GM12872 (cell line): ENCODE data around the gene NUTM2D.
"Not testable (repeated sequence)": the region's sequence is repeated elsewhere in the genome, so short reads cannot be mapped to it uniquely, and the experiment has no call there.

Experiments
- CTCF ChIP-seq: IDR thresholded peaks from 3 replicates; pipeline ENCODE4 v1.5.1; 2011; ENCODE audit warnings: low read depth, mild to moderate bottlenecking, low read length, moderate library complexity; ENCODE audit not compliant: insufficient read depth

Gene NUTM2D

DNA sequence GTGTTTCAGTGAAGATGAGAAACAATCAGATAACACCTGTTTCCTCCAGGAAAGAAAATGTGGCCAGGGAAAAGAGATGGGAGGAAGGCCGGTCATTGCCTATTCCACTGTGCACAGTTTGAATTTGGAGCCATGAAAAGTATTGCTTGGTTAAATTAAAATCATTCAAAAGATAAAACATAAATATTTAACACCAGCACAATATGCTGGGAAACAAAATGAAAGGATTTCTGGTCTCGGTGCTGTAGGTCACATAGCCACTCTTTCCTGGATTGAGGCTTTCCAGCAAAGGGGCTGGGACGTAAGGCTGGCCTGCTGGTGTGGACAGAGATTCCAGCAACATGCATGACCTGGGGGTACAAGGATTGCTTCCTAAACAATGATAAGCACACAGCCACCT lies at the start of gene NUTM2D:
Gene NUTM2D, plus strand, starts transcription at position 301 of the 400 bp plus-strand sequence. CDS start 522 bp downstream, outside the sequence.
- TF ChIP-seq CTCF, result not testable (repeated sequence)

- TF ChIP-seq CTCF, result peak; percentile 43; the same call in 2 of the 3 replicates
These were observed 14.8 kb upstream of the NUTM2D start for GRCh38 chr10:87342711-87343258.
